Ramos (cell line): ENCODE measurements around the gene P4HB.

Experiments
- in situ Hi-C: fragments of 300-500 bp; cut with MboI; formaldehyde crosslinking; loops from one replicate; pipeline ENCODE4 v1.14.3; 2022; ENCODE audit warnings: low sequenced_read_pairs; ENCODE audit not compliant: unreplicated experiment

P4HB gene

GRCh38 chr17:81802856-81803643 lies 57.3 kb downstream of the P4HB start:
- in situ Hi-C loops, result no loop called here

GRCh38 chr17:81802048-81802758 lies 58.1 kb downstream of the P4HB start:
- in situ Hi-C loops, result no loop called here

GRCh38 chr17:81801327-81801726 lies 59.0 kb downstream of the P4HB start:
- in situ Hi-C loops, result no loop called here

GRCh38 chr17:81794509-81794908 lies 65.8 kb downstream of the P4HB start:
- in situ Hi-C loops, result no loop called here

- in situ Hi-C loops, result no loop called here
Measured at GRCh38 chr17:81794074-81794476, 66.3 kb downstream of the P4HB start.
